Activated T-helper 17 cell treated with anti-CD3 and anti-CD28 coated beads, Interleukin-2, amount 50 U/mL, for 72 hours (primary cell): ENCODE data around the gene LTB4R2. TPM values are rescaled to one million over a fixed set of nuclear protein-coding genes. Genes with fewer than 3 reads are reported as not detected.
A peak's percentile ranks its signal among the peaks of the same experiment; 100 is the strongest.
"Not testable (repeated sequence)": the region's sequence is repeated elsewhere in the genome, so short reads cannot be mapped to it uniquely, and the experiment has no call there.

ENCODE experiments used
- ATAC-seq: fragments of 150-1000 bp; cut with Tn5 transposase; replicated peaks from 2 replicates; pipeline ENCODE4 v1.10.0; 2021; ENCODE audit warnings: mild to moderate bottlenecking, moderate library complexity
- H3K27ac Mint-ChIP-seq: one replicate; pipeline ENCODE4 v1.8.0; 2022; ENCODE audit warnings: mixed read lengths
- H3K27me3 Mint-ChIP-seq: one replicate; pipeline ENCODE4 v1.8.0; 2022; ENCODE audit warnings: mixed read lengths
- H3K36me3 Mint-ChIP-seq: one replicate; pipeline ENCODE4 v1.8.0; 2022; ENCODE audit warnings: low read depth, mild to moderate bottlenecking, mixed read lengths
- H3K4me1 Mint-ChIP-seq: one replicate; pipeline ENCODE4 v1.8.0; 2022; ENCODE audit warnings: mixed read lengths
- H3K4me3 Mint-ChIP-seq: one replicate; pipeline ENCODE4 v1.8.0; 2022; ENCODE audit warnings: mild to moderate bottlenecking, mixed read lengths
- H3K9me3 Mint-ChIP-seq: one replicate; pipeline ENCODE4 v1.8.0; 2022; ENCODE audit warnings: mixed read lengths
- total RNA-seq, 2 donors: library from RNA; stranded (reverse); gene quantifications; one replicate each; pipeline ENCODE4 v1.2.3, GENCODE V29; 2022

The LTB4R2 gene
- total RNA-seq, 2 donors from 2014 or later, result 8.7 to 13.5 TPM

DNA sequence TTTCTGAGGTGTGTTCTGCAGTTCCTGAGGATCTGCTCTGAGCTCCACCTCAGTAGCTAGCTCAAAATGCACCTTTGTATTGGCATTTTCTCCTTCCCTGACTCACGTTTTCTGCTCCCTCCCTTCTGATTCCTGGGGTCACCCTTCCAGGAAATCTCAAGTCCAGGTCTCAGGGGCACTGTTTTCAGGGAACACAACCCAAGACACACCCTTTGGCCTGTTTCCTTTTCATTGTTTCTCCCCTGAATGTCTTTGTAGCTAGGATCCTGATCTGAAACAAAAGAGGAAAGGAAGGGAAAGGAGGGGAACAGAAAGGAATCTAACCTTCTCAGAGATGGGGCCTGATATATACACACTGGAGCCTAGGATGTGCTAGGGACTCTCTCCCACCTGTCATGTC lies 37.2 kb downstream of the LTB4R2 start:
- Mint-ChIP-seq H3K9me3 (no peaks in the 10 kb centered on the region), H3K4me3 (no peak overlapping the region), H3K36me3 (no peaks in the 10 kb centered on the region), H3K27me3 (peaks cover 26% of the 10 kb centered on the region), H3K27ac (no peak overlapping the region), H3K4me1 (no peaks in the 10 kb centered on the region)
- ATAC-seq, result no peak

DNA sequence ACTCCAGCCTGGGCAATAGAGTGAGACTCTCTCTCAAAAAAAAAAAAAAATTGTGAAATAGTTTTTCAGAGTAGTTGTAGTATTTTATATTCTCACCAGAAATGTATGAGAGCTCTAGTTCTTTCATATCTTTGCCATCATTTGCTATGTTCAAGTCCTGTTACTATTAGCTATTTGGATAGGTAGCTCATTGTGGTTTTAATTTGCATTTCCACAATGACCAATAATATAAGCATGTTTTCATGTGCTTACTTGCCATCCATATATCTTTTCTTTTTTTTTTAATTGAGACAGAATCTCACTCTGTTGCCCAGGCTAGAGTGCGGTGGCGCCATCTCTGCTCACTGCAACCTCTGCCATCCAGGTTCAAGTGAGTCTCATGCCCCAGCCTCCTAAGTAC lies 38.2 kb downstream of the LTB4R2 start:
- H3K27me3 Mint-ChIP-seq, result peaks cover 29% of the 10 kb centered on the region
- no peaks in the 10 kb centered on the region for H3K36me3 Mint-ChIP-seq
- H3K4me1 Mint-ChIP-seq, result no peaks in the 10 kb centered on the region
- no peaks in the 10 kb centered on the region for H3K9me3 Mint-ChIP-seq
- no peak overlapping the region for H3K27ac Mint-ChIP-seq
- no peak overlapping the region for H3K4me3 Mint-ChIP-seq
- ATAC-seq, result no peak

DNA sequence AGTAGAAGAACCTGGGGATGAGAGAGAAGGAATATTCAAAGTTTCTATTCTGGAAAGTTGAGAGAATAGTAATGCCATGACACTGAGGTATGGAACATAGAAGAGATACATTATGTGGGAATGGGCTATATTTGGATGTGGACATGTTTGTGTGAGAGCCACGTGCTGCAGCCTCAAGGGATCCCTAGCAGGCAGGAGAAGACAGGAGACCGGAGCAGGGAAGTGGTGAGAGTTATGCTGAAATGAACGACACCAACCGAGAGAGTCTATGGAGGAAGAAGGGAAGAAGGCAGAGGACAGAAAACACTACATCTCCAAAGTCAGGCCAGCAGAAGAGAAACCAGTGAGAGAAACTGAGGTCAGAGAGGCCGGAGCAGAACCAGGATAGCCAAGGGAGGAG lies 39.8 kb downstream of the LTB4R2 start:
- Mint-ChIP-seq H3K4me1 (no peaks in the 10 kb centered on the region), H3K27ac (no peak overlapping the region), H3K27me3 (peaks cover 25% of the 10 kb centered on the region), H3K4me3 (no peak overlapping the region), H3K36me3 (no peaks in the 10 kb centered on the region), H3K9me3 (no peaks in the 10 kb centered on the region)
- ATAC-seq, result no peak

DNA sequence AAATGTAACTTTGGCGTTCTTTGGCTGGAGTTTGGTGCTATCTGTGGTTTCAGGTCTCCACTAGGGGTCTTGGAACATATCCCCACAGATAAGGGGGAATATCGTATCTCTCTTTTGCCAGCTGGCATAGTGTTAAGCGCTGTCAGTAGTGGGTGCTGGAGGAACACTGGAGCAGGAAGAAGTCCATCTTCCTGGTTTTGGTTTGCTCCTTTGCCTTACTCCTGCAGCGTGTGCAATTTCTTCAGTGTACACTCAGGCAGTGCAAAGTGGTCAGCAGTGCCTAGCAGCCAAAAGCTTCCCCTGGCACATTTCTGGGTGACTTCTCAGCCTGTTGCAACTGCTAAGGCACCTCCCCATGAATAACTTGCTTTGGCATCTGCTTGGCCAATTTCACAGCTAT lies 41.6 kb downstream of the LTB4R2 start:
- no peak for ATAC-seq
- Mint-ChIP-seq H3K4me3 (no peak overlapping the region), H3K36me3 (no peaks in the 10 kb centered on the region), H3K27ac (no peak overlapping the region), H3K4me1 (no peaks in the 10 kb centered on the region), H3K27me3 (peaks cover 17% of the 10 kb centered on the region), H3K9me3 (no peaks in the 10 kb centered on the region)

DNA sequence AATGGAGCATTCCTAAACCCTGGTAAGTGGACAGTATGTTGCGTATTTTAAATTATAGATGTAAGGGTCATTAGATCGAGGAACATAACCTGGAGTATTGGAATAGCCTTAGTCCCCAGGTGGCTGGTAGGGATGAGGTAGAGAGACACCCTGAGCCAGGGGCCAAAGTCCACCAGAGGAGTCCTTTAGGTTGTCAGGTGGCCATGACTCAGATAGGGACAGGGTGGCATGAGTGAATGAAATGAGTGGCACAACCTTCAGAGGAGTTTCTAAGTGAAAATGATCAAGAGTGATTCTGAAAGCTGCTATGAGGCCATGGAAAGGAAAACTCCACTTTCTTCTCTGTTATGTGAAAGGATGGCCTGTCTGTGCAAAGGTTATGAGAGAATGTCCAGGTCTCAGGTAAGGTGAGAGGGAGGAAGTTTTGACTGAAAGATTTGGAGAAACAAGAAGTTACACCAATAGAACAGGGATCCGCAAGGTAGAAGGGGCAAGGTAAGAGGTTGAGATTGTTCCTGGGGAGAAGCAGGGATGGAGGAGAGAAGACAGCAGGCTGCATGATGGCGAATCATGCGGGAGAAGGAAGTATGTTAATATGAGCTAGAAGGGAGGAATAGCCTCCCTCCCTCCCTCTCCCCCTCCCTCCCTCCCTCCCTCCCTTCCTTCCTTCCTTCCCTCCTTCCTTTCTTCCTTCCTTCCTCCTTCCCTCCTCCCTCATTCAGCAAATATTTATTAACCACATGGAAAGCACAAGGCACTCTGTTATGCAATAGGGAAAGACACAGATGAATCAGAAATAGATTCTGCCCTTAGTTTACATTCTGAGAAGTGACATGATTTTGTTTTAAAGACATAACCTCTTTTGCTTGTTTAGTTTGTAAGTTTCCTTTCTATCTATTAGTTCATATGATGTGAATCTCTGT lies 43.9 kb downstream of the LTB4R2 start:
- Mint-ChIP-seq H3K27me3 (peaks cover 21% of the 10 kb centered on the region), H3K9me3 (no peaks in the 10 kb centered on the region), H3K4me3 (no peak overlapping the region), H3K27ac (no peak overlapping the region), H3K36me3 (no peaks in the 10 kb centered on the region), H3K4me1 (no peaks in the 10 kb centered on the region)
- peak; percentile 34 for ATAC-seq

DNA sequence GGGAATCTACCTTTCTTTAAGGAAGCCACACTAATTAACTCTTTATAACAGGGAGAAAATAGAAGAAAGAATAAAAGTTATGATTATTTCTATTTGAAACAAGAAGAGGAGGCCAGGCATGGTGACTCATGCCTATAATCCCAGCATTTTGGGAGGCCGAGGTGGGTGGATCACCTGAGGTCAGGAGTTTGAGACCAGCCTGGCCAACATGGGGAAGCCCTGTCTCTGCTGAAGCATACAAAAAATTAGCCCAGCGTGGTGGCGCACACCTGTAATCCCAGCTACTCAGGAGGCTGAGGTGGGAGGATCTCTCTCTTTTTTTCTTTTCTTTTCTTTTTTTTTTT lies 44.5 kb downstream of the LTB4R2 start:
- H3K9me3 Mint-ChIP-seq, H3K36me3 Mint-ChIP-seq, H3K4me3 Mint-ChIP-seq, H3K4me1 Mint-ChIP-seq, ATAC-seq, H3K27ac Mint-ChIP-seq: not testable (repeated sequence)
- peaks cover 19% of the 10 kb centered on the region for H3K27me3 Mint-ChIP-seq

DNA sequence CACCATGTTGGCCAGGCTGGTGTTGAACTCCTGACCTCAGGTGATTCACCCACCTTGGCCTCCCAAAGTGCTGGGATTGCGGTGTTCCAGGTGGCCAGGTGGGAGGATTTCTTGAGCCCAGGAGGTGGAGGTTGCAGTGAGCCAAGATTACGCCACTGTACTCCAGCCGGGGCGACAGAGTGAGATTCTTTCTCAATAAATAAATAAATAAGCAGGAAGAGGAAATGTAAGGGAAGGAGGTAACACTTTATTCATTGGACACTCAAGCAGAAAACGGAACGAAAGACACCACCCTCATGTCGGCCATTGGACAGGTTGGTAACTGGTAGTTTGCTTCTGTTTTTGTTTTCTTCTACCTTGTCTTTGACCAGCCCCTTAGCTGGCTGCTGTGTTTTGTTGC lies 45.1 kb downstream of the LTB4R2 start:
- ATAC-seq, result no peak
- H3K9me3 Mint-ChIP-seq, result no peaks in the 10 kb centered on the region
- H3K27me3 Mint-ChIP-seq, result peaks cover 14% of the 10 kb centered on the region
- H3K36me3 Mint-ChIP-seq, result no peaks in the 10 kb centered on the region
- H3K27ac Mint-ChIP-seq, result no peak overlapping the region
- H3K4me3 Mint-ChIP-seq, result no peak overlapping the region
- H3K4me1 Mint-ChIP-seq, result no peaks in the 10 kb centered on the region

DNA sequence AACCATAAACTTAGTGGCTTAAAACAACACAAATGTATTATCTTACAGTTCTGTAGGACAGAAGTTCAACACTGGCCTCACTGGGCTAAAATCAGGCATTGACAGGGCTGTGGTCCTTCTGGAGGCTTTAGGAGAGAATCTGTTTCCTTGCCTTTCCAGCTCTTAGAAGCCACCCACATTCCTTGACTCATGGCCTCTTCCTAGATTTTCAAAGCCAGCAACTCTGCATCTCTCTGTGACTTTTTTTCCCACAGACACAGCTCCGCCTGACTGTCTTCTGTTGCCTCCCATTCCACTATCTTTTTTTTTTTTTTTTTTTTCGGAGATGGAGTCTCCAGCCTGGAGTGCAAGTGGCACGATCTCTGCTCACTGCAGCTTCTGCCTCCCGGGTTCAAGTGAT lies 46.3 kb downstream of the LTB4R2 start:
- H3K4me3 Mint-ChIP-seq, result no peak overlapping the region
- H3K4me1 Mint-ChIP-seq, result no peaks in the 10 kb centered on the region
- H3K36me3 Mint-ChIP-seq, result no peaks in the 10 kb centered on the region
- peaks cover 13% of the 10 kb centered on the region for H3K27me3 Mint-ChIP-seq
- ATAC-seq, result no peak
- H3K9me3 Mint-ChIP-seq, result no peaks in the 10 kb centered on the region
- no peak overlapping the region for H3K27ac Mint-ChIP-seq

DNA sequence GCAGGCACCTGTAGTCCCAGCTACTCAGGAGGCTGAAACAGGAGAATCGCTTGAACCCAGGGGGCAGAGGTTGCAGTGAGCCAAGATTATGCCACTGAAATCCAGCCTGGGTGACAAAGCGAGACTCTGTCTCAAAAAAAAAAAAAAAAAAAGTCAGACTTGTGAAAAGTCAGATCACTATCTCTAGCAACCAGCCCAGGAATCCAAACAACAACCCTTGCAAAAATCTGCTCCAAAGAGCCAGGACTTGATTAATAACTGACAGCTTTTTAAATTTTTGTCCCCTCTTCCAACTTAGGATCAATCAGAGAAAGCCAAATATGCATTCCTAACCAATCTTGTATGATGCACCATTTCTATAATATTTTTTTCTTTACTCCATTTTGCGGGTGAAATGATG lies 50.3 kb downstream of the LTB4R2 start:
- peaks cover 23% of the 10 kb centered on the region for H3K27me3 Mint-ChIP-seq

DNA sequence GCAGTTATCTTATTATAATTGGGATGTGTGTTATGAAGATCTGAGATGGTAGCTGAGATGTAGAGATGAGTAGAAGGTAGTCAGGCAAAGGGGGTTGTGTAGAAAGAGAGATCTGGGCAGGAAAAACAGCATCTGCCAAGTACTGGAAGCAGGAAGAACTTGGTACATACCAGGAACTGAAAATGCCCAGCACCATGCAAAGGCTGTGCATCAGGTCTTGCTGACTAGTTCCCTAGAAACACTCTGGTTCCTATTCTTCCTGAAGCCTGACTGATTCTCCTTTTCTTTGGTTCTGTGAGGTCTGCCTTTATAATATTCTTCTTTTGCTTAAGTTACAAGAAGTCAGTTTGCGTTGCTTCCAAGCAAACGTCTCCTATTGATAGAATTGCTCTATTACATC lies 51.4 kb downstream of the LTB4R2 start:
- H3K36me3 Mint-ChIP-seq, result no peaks in the 10 kb centered on the region
- H3K4me1 Mint-ChIP-seq, result peaks cover 6% of the 10 kb centered on the region
- H3K27ac Mint-ChIP-seq, result no peak overlapping the region
- peaks cover 32% of the 10 kb centered on the region for H3K27me3 Mint-ChIP-seq
- no peak for ATAC-seq
- H3K9me3 Mint-ChIP-seq, result no peaks in the 10 kb centered on the region
- no peak overlapping the region for H3K4me3 Mint-ChIP-seq

More for the DNA sequence above, 50.3 kb downstream of the LTB4R2 start:
- no peaks in the 10 kb centered on the region for H3K9me3 Mint-ChIP-seq
- no peak overlapping the region for H3K27ac Mint-ChIP-seq
- ATAC-seq, result no peak
- no peaks in the 10 kb centered on the region for H3K36me3 Mint-ChIP-seq
- no peak overlapping the region for H3K4me3 Mint-ChIP-seq
- no peaks in the 10 kb centered on the region for H3K4me1 Mint-ChIP-seq

Other genes with a start within 250 kb of the LTB4R2 start
- not detected for gene CPNE6, start 238.6 kb upstream of the LTB4R2 start, total RNA-seq
- gene PCK2, start 215.8 kb upstream of the LTB4R2 start, total RNA-seq, result 10 to 100 TPM; 31.4 to 57.6 TPM
- 10 to 100 TPM; 72.4 to 94.8 TPM for gene DCAF11, start 195.4 kb upstream of the LTB4R2 start, total RNA-seq
- gene NRL, start 195.2 kb upstream of the LTB4R2 start, total RNA-seq, result 1 to 10 TPM; 1.7 to 2.5 TPM
- under 1 TPM in 1 of 2 donors, not detected in 1; 0.58 TPM for gene FITM1, start 179.5 kb upstream of the LTB4R2 start, total RNA-seq
- 100 to 1,000 TPM; 361 to 375 TPM for gene PSME1, start 173.9 kb upstream of the LTB4R2 start, total RNA-seq
- 10 to 100 TPM; 31.0 to 43.8 TPM for gene EMC9, start 168.5 kb upstream of the LTB4R2 start, total RNA-seq
- 100 to 1,000 TPM; 339 to 489 TPM for gene PSME2, start 163.5 kb upstream of the LTB4R2 start, total RNA-seq
- gene RNF31, start 162.6 kb upstream of the LTB4R2 start, total RNA-seq, result 10 to 100 TPM; 56.6 to 86.7 TPM
- gene IRF9, start 148.9 kb upstream of the LTB4R2 start, total RNA-seq, result 100 to 1,000 TPM; 106 to 190 TPM
- 10 to 100 TPM; 35.7 to 58.8 TPM for gene REC8, start 138.1 kb upstream of the LTB4R2 start, total RNA-seq
- gene IPO4, start 121.3 kb upstream of the LTB4R2 start, total RNA-seq, result 10 to 100 TPM; 34.0 to 78.7 TPM
- gene TM9SF1, start 114.7 kb upstream of the LTB4R2 start, total RNA-seq, result 10 to 100 TPM; 28.6 to 33.4 TPM
- gene TSSK4, start 104.4 kb upstream of the LTB4R2 start, total RNA-seq, result under 1 TPM in 1 of 2 donors, not detected in 1; 0.82 TPM
- 10 to 100 TPM; 62.8 to 69.8 TPM for gene CHMP4A, start 96.7 kb upstream of the LTB4R2 start, total RNA-seq
- gene MDP1, start 94.1 kb upstream of the LTB4R2 start, total RNA-seq, result 1 to 10 TPM; 4.0 to 7.1 TPM
- 100 to 1,000 TPM; 128 to 243 TPM for gene NEDD8, start 77.8 kb upstream of the LTB4R2 start, total RNA-seq
- 10 to 100 TPM; 73.2 to 85.0 TPM for gene GMPR2, start 77.2 kb upstream of the LTB4R2 start, total RNA-seq
- gene TINF2, start 67.5 kb upstream of the LTB4R2 start, total RNA-seq, result 10 to 100 TPM; 61.4 to 76.4 TPM
- gene TGM1, start 47.0 kb upstream of the LTB4R2 start, total RNA-seq, result 10 to 100 TPM; 16.1 to 18.2 TPM
- 10 to 100 TPM; 61.0 to 68.3 TPM for gene RABGGTA, start 38.5 kb upstream of the LTB4R2 start, total RNA-seq
- 10 to 100 TPM; 12.6 to 14.2 TPM for gene DHRS1, start 10.4 kb upstream of the LTB4R2 start, total RNA-seq
- 10 to 100 TPM; 21.2 to 42.2 TPM for gene NOP9, start 10.3 kb upstream of the LTB4R2 start, total RNA-seq
- 10 to 100 TPM; 14.9 to 28.1 TPM for gene CIDEB, start 2.2 kb upstream of the LTB4R2 start, total RNA-seq
- 10 to 100 TPM; 11.6 to 21.4 TPM for gene LTB4R, start 1.4 kb downstream of the LTB4R2 start, total RNA-seq
- gene ADCY4, start 24.9 kb downstream of the LTB4R2 start, total RNA-seq, result 10 to 100 TPM in 1 of 2 donors, 1 to 10 TPM in 1; 2.3 to 10.5 TPM
- 10 to 100 TPM; 12.9 to 17.4 TPM for gene RIPK3, start 29.9 kb downstream of the LTB4R2 start, total RNA-seq
- under 1 TPM in 1 of 2 donors, not detected in 1; 0.66 TPM for gene NFATC4, start 58.0 kb downstream of the LTB4R2 start, total RNA-seq
- under 1 TPM in 1 of 2 donors, not detected in 1; 0.04 TPM for gene NYNRIN, start 88.9 kb downstream of the LTB4R2 start, total RNA-seq
- 10 to 100 TPM; 11.1 to 14.6 TPM for gene CBLN3, start 119.5 kb downstream of the LTB4R2 start, total RNA-seq
- gene KHNYN, start 119.8 kb downstream of the LTB4R2 start, total RNA-seq, result 100 to 1,000 TPM in 1 of 2 donors, 10 to 100 TPM in 1; 64.3 to 132 TPM
- gene SDR39U1, start 132.6 kb downstream of the LTB4R2 start, total RNA-seq, result 10 to 100 TPM; 36.6 to 45.7 TPM
- under 1 TPM in 1 of 2 donors, not detected in 1; 0.80 TPM for gene CMA1, start 198.1 kb downstream of the LTB4R2 start, total RNA-seq